Measurements from ENCODE around the gene USP26. TPM values are rescaled to one million over a fixed set of nuclear protein-coding genes. Genes with fewer than 3 reads are reported as not detected.

Gene USP26
- total RNA-seq, 2 donors from 2014 or later = not detected

- peaks cover 34% of the 10 kb centered on the region for H3K9me3 Mint-ChIP-seq
- Histone ChIP-seq H3K4me1 (ENCODE audit: control insufficient read depth, insufficient read depth, low read length) (no peaks in the 10 kb centered on the region), H3K27ac (ENCODE audit: low read depth, low read length) (no peak overlapping the region), H3K4me3 (ENCODE audit: low read length) (no peak overlapping the region), H3K27me3 (ENCODE audit: control insufficient read depth, insufficient read depth, low read length, poor library complexity, severe bottlenecking) (no peaks in the 10 kb centered on the region), H3K36me3 (ENCODE audit: control insufficient read depth, insufficient read depth, low read length) (no peaks in the 10 kb centered on the region), H3K9ac (ENCODE audit: extremely low read depth, low read length, poor library complexity, severe bottlenecking) (no peak overlapping the region), H3K9me3 (ENCODE audit: control insufficient read depth, low read length) (peaks cover 9% of the 10 kb centered on the region)
- H3K36me3 Mint-ChIP-seq (ENCODE audit: low read depth) = peaks cover 4% of the 10 kb centered on the region
- H3K27ac Mint-ChIP-seq = no peak overlapping the region
- no peak for DNase-seq
- no peak for TF ChIP-seq CTCF (conservative IDR thresholded peaks at IDR 0.05)
- no peaks in the 10 kb centered on the region for H3K4me1 Mint-ChIP-seq
- WGBS, 2 experiments (ENCODE audit: insufficient coverage in 1 of 2, insufficient read length in 1 of 2) = 97% methylated on average over 3 of the region's 3 CpGs; no CpG with 5 or more reads in 1 of the 2 experiments
- H3K4me3 Mint-ChIP-seq = no peak overlapping the region
- H3K27me3 Mint-ChIP-seq (ENCODE audit: insufficient read depth) = no peaks in the 10 kb centered on the region
Observed at GRCh38 chrX:133007458-133007857, 89.5 kb downstream of the USP26 start.

GRCh38 chrX:133005616-133006015 lies 91.3 kb downstream of the USP26 start:
- no peaks in the 10 kb centered on the region for H3K27me3 Mint-ChIP-seq (ENCODE audit: insufficient read depth)
- DNase-seq = no peak
- peaks cover 9% of the 10 kb centered on the region for H3K9me3 ChIP-seq (ENCODE audit: control insufficient read depth, low read length)
- no peak overlapping the region for H3K27ac Mint-ChIP-seq
- H3K36me3 ChIP-seq (ENCODE audit: control insufficient read depth, insufficient read depth, low read length) = no peaks in the 10 kb centered on the region
- no peaks in the 10 kb centered on the region for H3K4me1 ChIP-seq (ENCODE audit: control insufficient read depth, insufficient read depth, low read length)
- no peak overlapping the region for H3K4me3 ChIP-seq (ENCODE audit: low read length)
- WGBS, 2 experiments (ENCODE audit: insufficient coverage in 1 of 2, insufficient read length in 1 of 2) = no CpG with 5 or more reads among the region's 1 CpG
- peaks cover 4% of the 10 kb centered on the region for H3K36me3 Mint-ChIP-seq (ENCODE audit: low read depth)
- no peak overlapping the region for H3K9ac ChIP-seq (ENCODE audit: extremely low read depth, low read length, poor library complexity, severe bottlenecking)
- no peak overlapping the region for H3K27ac ChIP-seq (ENCODE audit: low read depth, low read length)
- H3K4me1 Mint-ChIP-seq = peaks cover 6% of the 10 kb centered on the region
- no peak overlapping the region for H3K4me3 Mint-ChIP-seq
- no peak for TF ChIP-seq CTCF (conservative IDR thresholded peaks at IDR 0.05)
- H3K27me3 ChIP-seq (ENCODE audit: control insufficient read depth, insufficient read depth, low read length, poor library complexity, severe bottlenecking) = no peaks in the 10 kb centered on the region
- H3K9me3 Mint-ChIP-seq = peaks cover 28% of the 10 kb centered on the region

- peak; percentile 89 for TF ChIP-seq CTCF (conservative IDR thresholded peaks at IDR 0.05)
- Mint-ChIP-seq H3K27ac (no peak overlapping the region), H3K4me1 (peaks cover 6% of the 10 kb centered on the region), H3K4me3 (no peak overlapping the region), H3K27me3 (ENCODE audit: insufficient read depth) (no peaks in the 10 kb centered on the region), H3K36me3 (ENCODE audit: low read depth) (peaks cover 4% of the 10 kb centered on the region), H3K9me3 (peaks cover 23% of the 10 kb centered on the region)
- peak; percentile 49 for DNase-seq
- Histone ChIP-seq H3K27me3 (ENCODE audit: control insufficient read depth, insufficient read depth, low read length, poor library complexity, severe bottlenecking) (no peaks in the 10 kb centered on the region), H3K27ac (ENCODE audit: low read depth, low read length) (no peak overlapping the region), H3K4me1 (ENCODE audit: control insufficient read depth, insufficient read depth, low read length) (no peaks in the 10 kb centered on the region), H3K9me3 (ENCODE audit: control insufficient read depth, low read length) (peaks cover 9% of the 10 kb centered on the region), H3K9ac (ENCODE audit: extremely low read depth, low read length, poor library complexity, severe bottlenecking) (no peak overlapping the region), H3K36me3 (ENCODE audit: control insufficient read depth, insufficient read depth, low read length) (no peaks in the 10 kb centered on the region), H3K4me3 (ENCODE audit: low read length) (no peak overlapping the region)
- 36% methylated on average over 2 of the region's 2 CpGs; no CpG with 5 or more reads in 1 of the 2 experiments for WGBS, 2 experiments (ENCODE audit: insufficient coverage in 1 of 2, insufficient read length in 1 of 2)
Observed at GRCh38 chrX:133005042-133005441, 91.9 kb downstream of the USP26 start.
